Esophagus (tissue), 2 donors: ENCODE measurements around the gene PRXL2A. TPM values are rescaled to one million over a fixed set of nuclear protein-coding genes. Genes with fewer than 3 reads are reported as not detected.

Experiments
- H3K27ac ChIP-seq, 2 donors: one replicate each; pipeline ENCODE4 v1.5.1; 2013; ENCODE audit warnings: low read depth in 2 of 2, mild to moderate bottlenecking in 2 of 2, inconsistent platforms in 1 of 2, low read length in 1 of 2, moderate library complexity in 1 of 2
- H3K27me3 ChIP-seq, 2 donors: one replicate each; pipeline ENCODE4 v1.6.1; 2013; ENCODE audit warnings: low read length in 2 of 2, control low read depth in 1 of 2, mild to moderate bottlenecking in 1 of 2; ENCODE audit not compliant: insufficient read depth in 2 of 2, control insufficient read depth in 1 of 2
- H3K36me3 ChIP-seq, 2 donors: one replicate each; pipeline ENCODE4 v1.6.1; 2013; ENCODE audit warnings: low read length in 1 of 2; ENCODE audit not compliant: control insufficient read depth in 2 of 2, insufficient read depth in 2 of 2
- H3K4me1 ChIP-seq, 2 donors: one replicate each; pipeline ENCODE4 v1.6.1; 2013; ENCODE audit warnings: low read length in 1 of 2; ENCODE audit not compliant: control insufficient read depth in 2 of 2, insufficient read depth in 2 of 2
- H3K4me3 ChIP-seq, 2 donors: one replicate each; pipeline ENCODE4 v1.5.1; 2013; ENCODE audit warnings: low read length in 2 of 2, mild to moderate bottlenecking in 2 of 2, low read depth in 1 of 2, moderate library complexity in 1 of 2
- H3K9me3 ChIP-seq, 2 donors: one replicate each; pipeline ENCODE4 v1.6.1; 2013; ENCODE audit warnings: mild to moderate bottlenecking in 2 of 2, low read depth in 1 of 2, low read length in 1 of 2, moderate library complexity in 1 of 2; ENCODE audit not compliant: control insufficient read depth in 2 of 2, insufficient read depth in 1 of 2
- WGBS, 2 donors: extraction: QIAGEN DNeasy Blood & Tissue Kit; methylation state at CpG; one replicate each; pipeline ENCODE4 v1.1.7; 2013; 5-methylcytosine and 5-hydroxymethylcytosine counted together
- polyA plus RNA-seq, 2 donors: library from polyadenylated mRNA; stranded (reverse); fragments of 200-250 nt; gene quantifications; one replicate each; pipeline ENCODE4 v1.2.3, GENCODE V29; 2013
- donor health status: healthy with polysubstance abuse.
- donor health status: Bipolar disorder and iron deficiency.

The PRXL2A gene
- polyA plus RNA-seq, 2 donors, result 47.3 to 87.9 TPM

DNA sequence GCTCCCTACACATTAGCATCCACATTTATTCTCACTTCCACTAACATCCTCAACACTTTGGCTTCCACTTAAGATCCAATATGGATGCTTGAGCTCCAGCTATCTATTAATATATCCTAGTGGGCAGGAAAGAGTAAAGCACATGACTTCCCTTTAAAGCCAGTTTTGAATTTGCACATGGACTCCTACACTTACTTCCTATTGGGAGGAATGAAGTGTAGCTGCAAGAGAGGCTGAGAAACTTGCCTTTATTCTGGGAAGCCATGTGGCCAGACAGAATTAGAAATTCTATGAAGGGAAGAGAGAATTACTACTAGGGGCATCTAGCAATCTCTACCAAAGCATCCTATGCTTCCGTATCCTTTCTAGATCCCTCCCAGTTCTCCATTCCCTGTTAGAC, 42.8 kb downstream of the PRXL2A start:
- H3K4me3 ChIP-seq, result no peak overlapping the region
- H3K9me3 ChIP-seq, result no peaks in the 10 kb centered on the region
- no peaks in the 10 kb centered on the region for H3K36me3 ChIP-seq
- 100% methylated on average over 1 of the region's 1 CpG for whole genome bisulfite sequencing, 2 donors
- peaks cover 2 to 3% of the 10 kb centered on the region in 2 donors for H3K4me1 ChIP-seq
- no peaks in the 10 kb centered on the region for H3K27me3 ChIP-seq
- no peak overlapping the region for H3K27ac ChIP-seq

DNA sequence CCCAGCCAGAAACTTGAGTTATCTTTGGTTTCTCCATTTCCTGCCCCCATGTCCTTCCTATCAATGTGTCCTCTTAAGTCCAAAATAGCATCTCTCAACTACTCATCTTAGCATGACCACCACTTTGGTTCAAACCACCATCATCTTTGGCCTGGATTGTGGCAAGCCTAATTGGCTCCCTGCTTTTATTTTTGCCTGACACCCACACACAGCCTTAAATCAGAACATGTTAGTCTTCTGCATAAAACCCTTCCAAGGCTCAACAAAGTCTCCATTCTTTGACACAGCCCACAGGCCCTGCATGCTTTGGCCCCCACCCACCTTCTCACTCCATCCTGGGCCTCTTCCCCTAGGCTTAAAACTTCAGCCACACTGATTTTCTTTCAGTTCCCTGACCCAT, 43.7 kb downstream of the PRXL2A start:
- Histone ChIP-seq H3K9me3 (no peaks in the 10 kb centered on the region), H3K27me3 (no peaks in the 10 kb centered on the region), H3K36me3 (no peaks in the 10 kb centered on the region), H3K4me3 (no peak overlapping the region), H3K4me1 (peaks cover 2 to 3% of the 10 kb centered on the region in 2 donors), H3K27ac (no peak overlapping the region)

DNA sequence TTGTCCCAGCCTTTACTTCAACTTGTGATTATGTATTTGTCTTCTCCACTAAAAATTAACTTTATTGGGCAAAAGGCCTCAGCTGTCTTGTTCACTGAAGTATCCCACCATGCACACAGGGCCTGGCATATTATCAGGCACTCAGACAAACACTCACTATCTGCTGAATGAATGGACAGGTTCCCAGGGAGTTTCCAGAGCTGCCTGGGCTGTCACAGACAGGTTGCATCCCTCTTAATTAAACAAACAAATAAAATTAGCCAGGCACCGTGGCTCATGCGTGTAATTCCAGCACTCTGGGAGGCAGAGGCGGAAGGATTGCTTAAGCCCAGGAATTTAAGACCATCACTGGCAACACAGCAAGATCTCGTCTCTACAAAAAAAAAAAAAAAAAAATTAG, 44.3 kb downstream of the PRXL2A start:
- H3K9me3 ChIP-seq, result no peaks in the 10 kb centered on the region
- peaks cover 3 to 5% of the 10 kb centered on the region in 2 donors for H3K4me1 ChIP-seq
- no peaks in the 10 kb centered on the region for H3K27me3 ChIP-seq
- peaks cover 0 to 2% of the 10 kb centered on the region in 2 donors for H3K36me3 ChIP-seq
- no peak overlapping the region for H3K4me3 ChIP-seq
- H3K27ac ChIP-seq, result peak overlapping the region in 1 of 2 donors; percentile 96
- 39 to 54% methylated on average over 4 of the region's 4 CpGs for WGBS, 2 donors

DNA sequence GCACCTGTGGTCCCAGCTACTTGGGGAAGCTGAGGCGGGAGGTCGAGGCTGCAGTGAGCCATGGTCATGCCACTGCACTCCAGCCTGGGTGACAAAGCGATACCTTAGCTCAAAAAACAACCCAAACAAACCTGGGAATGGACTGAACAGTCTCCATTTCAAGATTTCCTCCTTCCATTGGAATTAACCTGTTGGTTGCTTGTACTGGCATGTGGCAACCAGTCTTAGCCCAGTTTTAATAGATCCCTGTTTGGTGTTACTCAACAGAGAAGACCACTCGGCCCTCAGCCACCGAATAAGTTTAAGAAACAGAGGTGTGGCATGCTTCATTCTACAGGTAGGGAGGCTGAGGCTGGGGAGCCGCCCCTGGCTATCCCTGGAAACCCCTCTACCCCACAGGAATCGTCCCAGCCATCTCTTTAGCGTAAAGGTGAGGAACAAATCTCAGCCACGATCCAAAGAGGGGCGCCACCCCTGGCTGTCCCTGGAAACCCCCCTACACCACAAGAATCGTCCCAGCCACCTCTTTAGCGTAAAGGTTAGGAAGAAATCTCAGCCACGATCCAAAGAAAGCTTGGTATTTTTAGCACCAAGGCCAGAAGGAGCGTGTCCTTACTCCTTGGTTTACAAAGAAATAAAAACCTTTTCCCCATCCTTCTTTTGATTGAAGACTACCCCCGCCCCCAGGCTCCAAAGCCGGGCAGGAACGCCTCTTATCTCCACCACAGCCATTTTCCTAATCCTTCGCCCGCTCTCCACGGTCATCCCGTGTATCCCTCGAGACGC, 44.9 kb downstream of the PRXL2A start:
- H3K27ac ChIP-seq, result peak overlapping the region; percentile 89 to 96
- WGBS, 2 donors, result 22 to 26% methylated on average over 23 of the region's 23 CpGs
- H3K9me3 ChIP-seq, result no peaks in the 10 kb centered on the region
- H3K4me3 ChIP-seq, result peak overlapping the region; percentile 41 to 81
- H3K36me3 ChIP-seq, result peaks cover 0 to 3% of the 10 kb centered on the region in 2 donors
- H3K27me3 ChIP-seq, result no peaks in the 10 kb centered on the region
- H3K4me1 ChIP-seq, result peaks cover 4 to 11% of the 10 kb centered on the region in 2 donors

DNA sequence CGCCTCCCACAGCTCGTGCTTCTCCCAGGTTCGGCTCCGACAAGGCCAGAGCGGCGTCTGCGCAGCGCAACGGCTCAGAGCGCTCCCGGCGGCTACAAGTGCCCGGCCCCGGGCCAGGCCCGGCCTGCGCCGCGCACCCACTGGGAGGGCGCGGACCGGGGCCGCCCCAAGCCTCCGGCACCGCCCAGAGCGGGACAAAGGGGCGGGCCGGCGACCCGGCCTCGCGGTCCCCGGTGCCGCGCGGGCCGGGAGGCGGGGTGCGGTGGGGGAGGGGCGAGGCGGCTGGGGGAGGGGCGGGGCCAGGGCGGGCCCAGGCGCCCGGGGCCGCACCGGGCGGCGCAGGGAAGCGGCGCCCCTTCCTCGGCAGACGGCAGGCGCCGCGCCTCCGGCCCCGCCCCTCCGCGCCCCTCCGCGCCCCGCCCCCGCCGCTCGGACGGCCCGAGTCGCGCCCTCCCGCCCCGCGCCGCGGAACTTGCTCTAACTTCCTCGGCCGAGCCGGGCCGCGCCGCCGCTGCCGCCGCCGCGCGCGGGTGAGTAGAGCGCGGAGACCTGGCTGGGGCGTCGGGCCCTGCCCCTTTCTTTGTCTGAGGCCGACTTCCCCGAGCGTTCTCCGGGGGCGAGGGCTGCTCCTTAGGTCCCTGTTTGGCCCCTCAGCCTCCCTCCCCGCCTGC, 45.6 kb downstream of the PRXL2A start, which contains the start of gene TSPAN14:
TSPAN14 (plus strand) TSS at position 469 of the 671 bp plus-strand sequence. CDS start 34,924 bp downstream, outside the sequence.
- Histone ChIP-seq H3K9me3 (no peaks in the 10 kb centered on the region), H3K4me1 (peaks cover 6 to 16% of the 10 kb centered on the region in 2 donors), H3K4me3 (peak within 1 kb of the TSS; percentile 81 to 92), H3K27ac (peak within 1 kb of the TSS; percentile 94 to 97), H3K27me3 (no peaks in the 10 kb centered on the region), H3K36me3 (peaks cover 0 to 7% of the 10 kb centered on the region in 2 donors)
- WGBS, 2 donors, result 0 to 1% methylated on average over 57 to 95 of the region's 97 CpGs

DNA sequence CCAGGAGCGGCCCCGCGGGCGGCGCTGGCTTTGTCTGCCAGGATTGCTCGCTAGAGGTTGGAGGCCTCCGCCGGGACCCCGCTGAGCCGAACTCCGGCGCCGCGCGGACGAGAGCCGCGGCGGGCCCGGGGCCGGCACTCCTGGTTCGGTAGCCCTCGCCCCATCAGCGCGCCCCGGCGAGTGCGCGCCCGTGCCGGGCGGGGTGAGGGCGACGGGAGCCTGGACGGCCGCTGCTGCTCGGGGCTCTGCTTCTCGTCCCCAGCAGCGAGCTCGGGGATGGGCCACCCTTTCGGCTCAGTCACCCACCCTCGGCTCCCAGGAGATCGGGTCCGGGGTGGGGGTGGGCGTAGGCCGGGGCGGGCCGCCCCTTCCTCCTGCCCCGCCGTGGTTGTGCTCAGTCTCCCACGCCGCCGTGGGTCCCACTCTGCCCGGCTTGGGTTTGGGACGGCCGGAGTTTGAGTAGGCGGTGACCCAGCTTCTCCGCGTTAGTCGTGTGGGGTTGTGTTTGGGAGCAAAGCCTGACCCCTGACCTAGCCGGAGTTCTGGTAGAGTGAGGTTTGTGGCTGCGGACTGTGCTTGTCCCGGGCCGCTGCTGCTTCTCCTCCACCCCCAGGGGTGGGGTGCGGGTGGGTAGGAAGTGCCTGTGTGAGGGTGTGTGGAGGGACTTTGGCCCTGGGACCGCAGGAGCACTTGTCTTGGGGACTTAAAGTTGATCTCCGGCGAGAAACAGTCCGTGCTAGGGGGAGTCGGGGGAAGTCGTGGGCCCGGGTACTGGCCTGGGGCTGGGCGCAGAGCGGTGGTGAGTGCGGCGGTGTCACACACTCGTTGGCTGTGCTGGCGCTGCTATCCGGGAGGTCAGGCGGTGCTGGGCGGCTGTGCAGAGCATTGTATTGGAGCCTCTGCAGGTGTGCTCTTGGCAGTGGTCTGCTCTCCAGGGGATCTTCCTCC, 46.4 kb downstream of the PRXL2A start:
- H3K4me1 ChIP-seq, result peaks cover 6 to 21% of the 10 kb centered on the region in 2 donors
- H3K27ac ChIP-seq, result peak overlapping the region; percentile 94 to 97
- no peaks in the 10 kb centered on the region for H3K9me3 ChIP-seq
- WGBS, 2 donors, result 0 to 1% methylated on average over 76 to 81 of the region's 81 CpGs
- peak overlapping the region; percentile 81 to 92 for H3K4me3 ChIP-seq
- H3K27me3 ChIP-seq, result no peaks in the 10 kb centered on the region
- peaks cover 0 to 7% of the 10 kb centered on the region in 2 donors for H3K36me3 ChIP-seq

DNA sequence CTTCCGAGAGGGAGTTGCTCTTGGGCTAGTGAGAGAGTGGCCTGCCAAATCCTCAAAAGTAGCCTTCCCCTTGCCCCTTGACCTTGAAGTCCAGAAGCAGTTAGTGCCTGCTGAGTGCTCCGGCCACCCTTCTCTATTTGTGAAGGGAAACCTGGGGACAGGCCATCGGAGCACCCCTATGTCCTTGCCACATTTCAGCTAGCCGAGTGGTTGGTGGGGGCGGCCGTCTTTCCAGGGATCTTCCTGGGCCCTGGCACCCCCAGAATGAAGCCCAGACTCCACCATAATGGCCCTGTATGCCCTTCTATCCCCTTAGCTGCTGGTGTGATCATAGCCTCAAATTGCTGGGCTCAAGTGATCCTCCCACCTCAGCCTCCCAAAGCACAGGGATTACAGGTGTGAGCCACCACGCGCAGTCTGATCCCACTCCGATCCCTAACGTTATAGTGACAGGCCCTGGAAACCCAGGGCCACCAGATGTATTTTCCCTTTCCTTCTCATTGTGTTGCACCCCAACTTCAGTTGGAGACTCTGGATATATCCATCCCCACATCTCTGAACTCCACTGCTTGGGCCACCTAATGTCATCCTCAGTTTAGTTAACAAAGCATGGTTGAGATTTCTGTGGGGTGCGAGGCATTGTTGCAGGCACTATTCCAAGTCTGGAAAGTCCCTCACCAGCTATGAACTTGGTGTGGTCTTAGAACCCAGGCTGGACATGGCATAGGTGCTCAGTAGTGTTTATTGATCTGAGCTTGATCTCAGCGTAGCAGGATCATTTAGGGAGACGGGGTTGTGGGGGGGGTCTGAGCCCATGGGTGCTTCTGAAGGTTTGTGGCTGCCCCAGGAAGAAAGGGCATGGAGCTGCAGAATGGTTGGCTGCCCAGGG, 47.4 kb downstream of the PRXL2A start:
- WGBS, 2 donors, result 41% methylated on average over 13 of the region's 13 CpGs
- peaks cover 6 to 23% of the 10 kb centered on the region in 2 donors for H3K4me1 ChIP-seq
- H3K36me3 ChIP-seq, result peaks cover 0 to 7% of the 10 kb centered on the region in 2 donors

DNA sequence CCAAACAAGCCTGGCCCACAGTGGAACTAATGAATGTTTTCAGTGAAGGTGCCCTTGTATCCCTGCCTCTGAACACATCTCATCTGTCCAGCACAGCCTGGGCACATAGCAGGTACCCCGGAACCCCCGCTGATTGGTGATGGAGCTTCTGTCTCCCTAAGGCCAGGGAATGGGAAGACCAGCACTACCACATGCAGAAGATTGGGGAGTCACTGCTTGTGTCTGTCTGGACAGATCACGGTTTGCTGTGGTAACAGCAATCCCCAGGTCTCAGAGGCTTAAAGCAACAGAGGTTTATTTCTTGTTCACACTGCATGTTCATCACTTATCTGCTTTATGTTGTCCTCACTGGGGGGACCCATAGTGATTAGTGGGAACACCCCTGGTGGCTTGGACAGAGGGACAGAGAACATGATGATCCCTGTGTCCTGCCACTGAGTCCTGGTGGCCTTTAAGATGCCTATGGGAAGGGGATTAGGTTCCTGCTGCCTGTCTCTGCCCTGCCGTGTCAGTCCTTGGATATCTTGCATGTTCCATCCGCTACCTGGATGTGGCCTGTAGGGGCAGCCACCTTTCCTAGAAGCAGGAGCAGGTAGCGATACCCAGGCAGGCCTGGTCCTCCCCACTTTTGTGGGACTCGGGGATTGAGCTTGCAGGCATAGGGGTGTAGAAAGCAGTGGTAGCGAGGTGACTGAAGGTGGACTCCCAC, 49.4 kb downstream of the PRXL2A start:
- 67 to 68% methylated on average over 8 of the region's 8 CpGs for WGBS, 2 donors
- Histone ChIP-seq H3K4me1 (peaks cover 6 to 36% of the 10 kb centered on the region in 2 donors), H3K9me3 (no peaks in the 10 kb centered on the region), H3K27me3 (no peaks in the 10 kb centered on the region), H3K4me3 (peak overlapping the region; percentile 13 to 58), H3K27ac (peak overlapping the region; percentile 94 to 100), H3K36me3 (peaks cover 0 to 7% of the 10 kb centered on the region in 2 donors)

More for the DNA sequence above, 47.4 kb downstream of the PRXL2A start:
- Histone ChIP-seq H3K27ac (peak overlapping the region; percentile 94 to 97), H3K9me3 (no peaks in the 10 kb centered on the region), H3K27me3 (no peaks in the 10 kb centered on the region), H3K4me3 (peak overlapping the region; percentile 81 to 92)
